ENCODE results near the gene POM121C. TPM values are rescaled to one million over a fixed set of nuclear protein-coding genes. Genes with fewer than 3 reads are reported as not detected.
A peak's percentile ranks its signal among the peaks of the same experiment; 100 is the strongest.
"Not testable (repeated sequence)": the region's sequence is repeated elsewhere in the genome, so short reads cannot be mapped to it uniquely, and the experiment has no call there.

Gene POM121C
- total RNA-seq, 1 donor from 2014 or later = 29.4 TPM

DNA sequence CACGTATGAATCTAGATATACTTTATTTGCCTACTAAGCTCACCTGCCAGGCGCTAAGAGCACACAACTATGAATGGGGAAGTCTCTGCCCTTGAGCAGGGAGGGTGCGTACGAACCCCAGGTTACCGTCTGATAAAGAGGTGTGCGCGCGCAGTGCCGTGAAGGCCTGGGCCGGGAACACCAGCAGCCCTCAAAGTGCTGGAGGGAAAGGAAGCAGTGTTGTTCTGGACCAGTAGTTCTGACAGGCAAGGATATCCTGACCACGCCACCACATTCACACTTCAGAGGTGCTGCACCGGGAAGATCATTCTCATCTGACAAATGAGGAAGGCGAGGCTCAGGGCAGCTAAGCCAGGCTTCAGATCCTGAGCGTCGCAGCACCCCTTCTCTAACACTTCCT is 62.6 kb downstream of the POM121C start:
- not testable (repeated sequence) for DNase-seq (ENCODE audit: low read depth)

DNA sequence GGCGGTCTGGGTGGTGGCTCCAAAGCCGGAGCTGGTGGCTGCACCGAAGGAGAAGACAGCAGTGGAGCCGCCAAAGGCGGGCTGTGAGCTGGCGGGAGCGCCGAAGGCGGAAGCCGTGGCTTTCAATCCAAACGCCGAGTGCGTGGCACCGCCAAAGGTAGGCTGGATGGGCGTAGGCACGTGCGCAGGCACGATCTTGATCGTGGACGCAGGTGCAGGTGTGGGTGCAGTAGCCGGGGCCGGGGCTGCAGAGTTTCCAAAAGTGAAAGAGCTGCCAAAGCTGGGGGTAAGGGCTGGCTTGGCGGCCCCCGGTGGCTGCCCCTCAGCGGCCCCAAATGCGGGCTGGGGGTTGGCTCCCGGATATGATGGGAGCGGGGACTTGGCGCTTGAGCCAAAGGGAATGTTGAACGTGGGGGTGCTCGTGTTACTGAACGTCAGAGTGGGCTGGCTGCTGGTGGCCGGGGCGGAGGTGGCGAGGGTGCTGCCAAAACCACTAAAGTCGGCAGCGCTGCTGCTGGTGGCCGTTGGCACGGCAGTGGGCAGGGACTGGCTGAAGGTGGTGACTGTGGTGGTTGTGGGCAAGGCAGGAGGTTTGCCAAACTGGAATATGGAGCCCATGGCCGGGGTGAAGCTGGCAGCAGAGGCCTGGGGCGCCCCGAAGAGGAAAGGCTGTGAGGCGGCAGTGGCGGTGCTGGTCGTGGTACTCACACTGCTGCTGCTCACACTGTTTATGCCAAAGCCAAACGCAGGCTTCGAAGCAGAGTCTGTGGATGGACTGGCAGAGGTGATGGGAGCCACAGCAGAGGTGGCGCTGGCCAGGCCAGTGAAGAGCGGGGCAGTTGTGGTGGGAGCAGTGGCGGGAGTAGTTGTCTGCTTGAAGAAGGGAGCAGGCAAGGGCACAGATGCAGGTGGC is 64.0 kb downstream of the POM121C start:
- DNase-seq (ENCODE audit: low read depth) = not testable (repeated sequence)

DNA sequence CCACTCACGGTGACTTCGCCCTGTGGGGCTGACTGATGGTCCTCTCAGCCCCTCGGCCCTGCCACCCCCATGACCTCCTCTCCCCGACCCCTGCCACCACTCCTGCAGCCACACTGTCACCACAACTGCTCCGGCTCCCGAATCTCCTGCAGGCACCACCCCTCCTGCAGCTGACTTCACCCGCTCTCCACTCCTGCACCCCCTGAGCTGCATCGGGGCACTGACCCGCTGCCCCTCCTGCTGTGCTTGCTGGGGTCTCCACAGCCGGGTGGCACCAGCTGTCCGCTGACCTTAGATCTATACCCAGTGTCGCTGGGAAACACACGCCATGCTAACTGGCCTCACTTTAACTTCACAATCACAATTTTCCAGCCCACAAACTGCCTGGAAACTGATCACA is 65.9 kb downstream of the POM121C start:
- not testable (repeated sequence) for DNase-seq (ENCODE audit: low read depth)

DNA sequence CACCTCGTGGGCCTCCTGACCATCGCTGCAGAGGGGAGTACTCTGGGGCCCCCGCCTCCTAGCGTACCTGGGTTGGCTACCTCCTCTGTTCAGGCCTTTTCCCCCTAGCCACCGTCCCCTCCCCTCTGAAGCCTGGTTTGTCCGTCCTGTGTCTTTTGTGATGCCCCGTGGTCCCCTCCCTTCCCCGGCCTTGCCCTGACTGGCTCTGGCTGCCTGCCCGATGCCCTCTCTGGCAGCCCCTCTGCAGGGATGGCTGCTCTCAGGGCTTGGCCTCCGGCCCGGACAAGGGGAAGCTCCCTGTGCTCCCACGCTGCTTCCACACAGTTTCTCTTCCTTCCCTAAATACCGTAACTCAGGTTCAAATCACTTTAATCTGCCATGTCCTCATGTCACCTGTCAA is 66.4 kb downstream of the POM121C start:
- DNase-seq (ENCODE audit: low read depth) = not testable (repeated sequence)

DNA sequence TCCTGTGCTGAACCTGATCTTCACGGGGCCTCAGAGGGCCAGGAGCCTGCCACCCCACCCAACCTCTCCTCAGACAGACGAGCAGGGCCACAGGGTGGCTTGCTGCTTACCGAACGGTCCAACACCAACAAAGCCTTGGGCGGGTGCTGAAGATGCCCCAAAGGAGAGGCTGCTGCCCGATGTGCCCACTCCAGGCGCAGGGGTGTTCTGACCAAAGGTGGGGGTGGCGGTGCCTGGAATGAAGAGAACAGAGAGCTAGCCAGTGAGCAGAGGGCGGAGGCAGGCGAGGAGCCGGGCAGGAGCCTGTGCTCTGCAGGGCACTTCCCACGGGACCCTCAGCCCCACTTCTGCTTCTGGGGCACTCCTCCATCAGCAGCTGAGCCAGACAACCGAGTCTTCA is 66.9 kb downstream of the POM121C start:
- DNase-seq (ENCODE audit: low read depth) = not testable (repeated sequence)

DNA sequence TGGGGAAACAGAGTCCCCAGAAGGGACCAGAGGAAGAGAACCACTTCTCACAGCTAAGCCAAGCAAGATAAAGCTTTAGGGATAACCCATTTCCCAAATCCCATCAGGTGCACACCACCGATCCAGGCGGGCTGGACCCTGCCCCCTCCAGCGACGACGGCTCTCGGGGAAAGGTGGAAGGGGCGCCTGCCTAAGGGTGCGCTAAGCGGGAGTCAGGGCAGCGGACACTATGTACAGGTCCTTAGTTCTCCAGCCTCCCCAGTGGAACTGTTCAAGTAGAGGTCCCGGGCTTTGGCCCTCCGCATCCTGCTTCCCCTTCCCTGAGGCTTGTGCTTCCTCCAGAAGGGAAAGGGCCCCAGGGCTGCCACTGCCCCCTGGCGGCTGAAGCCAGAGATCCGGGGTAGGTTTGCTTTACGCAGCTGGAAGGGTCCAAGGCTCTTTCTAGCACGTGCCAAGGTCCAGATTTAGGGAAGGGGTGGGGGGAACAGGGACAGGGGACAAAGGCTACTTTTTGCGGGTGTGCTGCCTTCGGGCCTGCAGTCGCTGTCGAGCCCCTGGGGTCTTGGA is 67.7 kb downstream of the POM121C start:
- not testable (repeated sequence) for DNase-seq (ENCODE audit: low read depth)

DNA sequence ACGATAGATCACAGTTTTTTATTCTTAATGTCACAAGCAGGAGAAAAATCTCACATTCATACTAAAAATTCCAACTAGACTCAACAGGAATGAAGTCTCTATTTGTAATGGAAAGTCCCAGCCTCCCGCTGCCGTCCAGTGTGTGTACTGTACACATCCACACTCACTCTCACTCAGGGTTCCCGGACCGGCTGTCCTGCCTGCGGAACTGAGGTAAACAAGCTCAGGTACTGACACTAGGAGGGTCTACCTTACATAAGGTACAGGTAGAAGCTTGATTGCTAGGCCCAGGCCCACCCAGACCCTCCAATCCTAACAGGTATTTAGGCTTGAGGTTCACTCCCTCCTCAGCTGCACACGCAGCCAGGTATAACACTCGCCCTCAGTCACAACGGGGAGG is 69.3 kb downstream of the POM121C start:
- not testable (repeated sequence) for DNase-seq (ENCODE audit: low read depth)

DNA sequence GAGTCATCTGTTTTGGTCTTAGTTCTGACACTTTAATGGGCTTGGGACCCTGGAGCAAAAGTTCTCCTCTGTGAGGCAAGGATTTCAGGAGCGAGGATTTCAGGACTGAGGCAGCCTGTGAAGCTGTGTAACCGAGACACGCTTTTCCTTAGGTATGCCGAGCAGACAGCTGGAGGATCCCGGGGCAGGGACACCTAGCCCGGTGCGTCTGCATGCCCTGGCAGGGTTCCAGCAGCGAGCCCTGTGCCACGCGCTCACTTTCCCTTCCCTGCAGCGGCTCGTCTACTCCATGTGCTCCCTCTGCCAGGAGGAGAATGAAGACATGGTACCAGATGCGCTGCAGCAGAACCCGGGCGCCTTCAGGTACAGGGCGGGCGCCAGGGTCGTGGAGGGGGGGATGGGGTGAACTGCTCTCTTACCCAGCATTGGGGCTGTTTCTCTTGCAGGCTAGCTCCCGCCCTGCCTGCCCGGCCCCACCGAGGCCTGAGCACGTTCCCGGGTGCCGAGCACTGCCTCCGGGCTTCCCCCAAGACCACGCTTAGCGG is 70.2 kb downstream of the POM121C start:
- not testable (repeated sequence) for DNase-seq (ENCODE audit: low read depth)

DNA sequence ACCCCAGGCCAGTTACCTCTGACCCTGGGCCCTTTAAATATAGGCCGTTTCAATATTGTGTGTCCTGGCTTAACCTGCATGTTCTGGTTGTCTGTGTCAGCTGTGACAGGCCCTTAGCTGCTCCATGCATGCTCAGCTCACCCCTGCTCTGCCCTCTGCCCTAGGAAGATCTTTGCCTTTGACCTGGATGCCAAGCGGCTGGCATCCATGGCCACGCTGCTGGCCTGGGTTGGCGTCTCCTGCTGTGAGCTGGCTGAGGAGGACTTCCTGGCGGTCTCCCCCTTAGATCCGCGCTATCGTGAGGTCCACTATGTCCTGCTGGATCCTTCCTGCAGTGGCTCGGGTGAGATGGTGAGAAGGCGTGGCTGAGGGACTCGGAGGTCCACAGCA is 70.7 kb downstream of the POM121C start:
- not testable (repeated sequence) for DNase-seq (ENCODE audit: low read depth)

DNA sequence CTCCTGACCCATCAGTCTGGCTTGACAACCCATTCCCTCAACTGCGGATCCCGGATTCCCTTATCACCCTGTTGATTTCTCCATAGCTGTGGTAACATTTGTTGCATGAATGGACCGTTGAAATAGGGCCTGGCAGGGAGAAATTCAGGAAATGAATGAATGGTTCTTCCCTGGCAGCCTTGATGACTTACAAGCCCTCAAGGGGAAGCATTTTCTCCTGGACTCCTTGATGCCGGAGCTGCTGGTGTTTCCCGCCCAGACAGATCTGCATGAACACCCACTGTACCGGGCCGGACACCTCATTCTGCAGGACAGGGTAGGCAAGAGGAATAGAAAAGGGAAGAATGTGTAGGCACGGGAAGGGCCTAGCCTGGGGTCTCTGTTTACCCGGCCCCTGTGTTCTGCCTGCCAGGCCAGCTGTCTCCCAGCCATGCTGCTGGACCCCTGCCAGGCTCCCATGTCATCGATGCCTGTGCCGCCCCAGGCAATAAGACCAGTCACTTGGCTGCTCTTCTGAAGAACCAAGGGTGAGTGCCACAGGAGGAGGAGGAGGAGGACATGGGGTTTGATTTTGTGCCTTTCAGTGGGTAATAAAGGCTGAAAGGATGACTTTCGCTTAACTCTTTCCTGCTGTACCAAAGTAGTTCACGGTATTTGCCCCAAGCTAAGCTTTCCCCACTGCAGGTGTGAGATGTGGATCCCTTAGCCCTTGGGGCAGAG is 71.2 kb downstream of the POM121C start:
- peak; percentile 8 for DNase-seq (ENCODE audit: low read depth)

DNA sequence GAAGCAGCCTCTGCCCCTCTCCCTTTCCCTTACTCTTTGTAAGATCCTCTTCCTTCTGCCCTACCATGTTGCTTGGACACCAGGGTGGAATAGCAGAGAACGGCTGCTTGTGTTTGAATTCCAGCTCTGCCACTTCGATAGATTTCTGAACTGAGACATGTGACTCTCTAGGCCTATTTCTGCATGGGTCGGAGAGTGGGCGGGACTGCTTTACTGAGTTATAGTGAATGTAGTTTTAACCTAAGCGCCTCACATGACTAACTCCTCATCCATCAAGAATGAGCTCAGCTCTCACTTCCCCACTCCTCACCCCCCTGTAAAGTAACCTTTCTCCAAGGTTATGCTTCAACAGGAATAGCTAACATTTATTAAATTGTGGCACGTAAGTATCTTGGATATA is 71.9 kb downstream of the POM121C start:
- DNase-seq (ENCODE audit: low read depth) = not testable (repeated sequence)

DNA sequence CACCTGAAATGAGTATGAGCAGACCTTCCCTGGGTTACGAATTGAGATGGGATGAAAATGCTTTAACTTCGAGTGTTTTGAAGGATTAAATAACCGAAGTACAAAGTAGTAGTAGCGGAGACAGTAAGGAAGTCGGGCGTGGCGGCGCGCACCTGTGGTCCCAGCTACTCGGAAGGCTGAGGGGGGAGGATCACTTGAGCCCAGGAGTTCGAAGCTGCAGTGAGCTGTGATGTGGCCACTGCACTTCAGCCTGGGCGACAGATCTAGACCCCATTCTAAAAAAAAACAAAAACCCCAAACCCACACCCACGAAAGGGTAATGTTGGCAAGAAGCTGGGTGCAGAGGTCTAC is 75.3 kb downstream of the POM121C start:
- DNase-seq (ENCODE audit: low read depth) = not testable (repeated sequence)

DNA sequence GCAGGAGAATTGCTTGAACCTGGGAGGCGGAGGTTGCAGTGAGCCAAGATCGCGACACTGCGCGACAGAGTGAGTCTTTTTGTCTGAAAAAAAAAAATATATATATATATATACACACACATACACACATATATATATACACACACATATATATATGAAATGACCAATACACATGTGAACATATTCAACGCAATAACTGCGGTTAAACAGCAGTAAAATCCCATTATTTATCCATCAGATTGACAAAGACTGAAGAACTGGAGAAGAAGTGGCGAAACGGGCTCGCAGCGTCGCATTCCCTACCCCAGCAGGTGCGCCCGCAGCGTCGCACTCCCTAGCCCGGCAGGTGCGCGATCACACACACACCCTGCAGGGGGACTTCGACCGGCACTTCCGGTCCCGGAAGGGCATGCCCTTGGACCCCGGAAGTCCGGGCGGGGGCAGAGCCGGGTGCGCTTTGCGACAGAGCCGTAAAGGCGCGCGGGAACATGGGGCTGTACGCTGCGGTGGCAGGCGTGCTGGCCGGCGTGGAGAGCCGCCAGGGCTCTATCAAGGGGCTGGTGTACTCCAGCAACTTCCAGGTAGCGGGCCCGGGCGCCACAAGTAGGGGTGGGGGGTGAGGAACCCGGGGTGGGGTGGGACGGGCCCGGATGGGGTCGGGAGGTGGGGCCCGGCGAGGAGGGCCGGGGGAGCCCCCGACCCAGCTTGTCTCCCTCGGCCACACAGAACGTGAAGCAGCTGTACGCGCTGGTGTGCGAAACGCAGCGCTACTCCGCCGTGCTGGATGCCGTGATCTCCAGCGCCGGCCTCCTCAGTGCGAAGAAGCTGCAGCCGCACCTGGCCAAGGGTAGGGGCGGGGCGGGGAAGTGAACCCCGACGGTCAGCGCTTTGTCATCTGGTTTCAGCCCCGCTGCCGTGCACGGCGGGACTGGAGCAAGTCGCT is 75.9 kb downstream of the POM121C start:
- not testable (repeated sequence) for DNase-seq (ENCODE audit: low read depth)

DNA sequence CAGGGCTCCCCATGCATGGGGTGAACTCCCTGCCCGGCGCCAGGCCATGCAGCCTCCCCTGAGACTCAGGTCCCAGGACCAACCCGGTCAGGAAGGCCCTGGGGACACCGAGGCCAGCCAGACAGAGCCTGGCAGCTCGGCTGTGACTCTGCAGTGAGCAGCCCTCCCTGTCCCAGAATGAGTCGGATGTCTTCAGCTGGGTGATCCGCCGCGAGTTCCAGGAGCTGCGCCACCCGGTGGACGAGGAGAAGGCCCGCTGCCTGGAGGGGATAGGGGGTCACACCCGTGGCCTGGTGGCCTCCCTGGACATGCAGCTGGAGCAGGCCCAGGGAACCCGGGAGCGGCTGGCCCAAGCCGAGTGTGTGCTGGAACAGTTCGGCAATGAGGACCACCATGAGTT is 81.4 kb downstream of the POM121C start:
- DNase-seq (ENCODE audit: low read depth) = not testable (repeated sequence)

DNA sequence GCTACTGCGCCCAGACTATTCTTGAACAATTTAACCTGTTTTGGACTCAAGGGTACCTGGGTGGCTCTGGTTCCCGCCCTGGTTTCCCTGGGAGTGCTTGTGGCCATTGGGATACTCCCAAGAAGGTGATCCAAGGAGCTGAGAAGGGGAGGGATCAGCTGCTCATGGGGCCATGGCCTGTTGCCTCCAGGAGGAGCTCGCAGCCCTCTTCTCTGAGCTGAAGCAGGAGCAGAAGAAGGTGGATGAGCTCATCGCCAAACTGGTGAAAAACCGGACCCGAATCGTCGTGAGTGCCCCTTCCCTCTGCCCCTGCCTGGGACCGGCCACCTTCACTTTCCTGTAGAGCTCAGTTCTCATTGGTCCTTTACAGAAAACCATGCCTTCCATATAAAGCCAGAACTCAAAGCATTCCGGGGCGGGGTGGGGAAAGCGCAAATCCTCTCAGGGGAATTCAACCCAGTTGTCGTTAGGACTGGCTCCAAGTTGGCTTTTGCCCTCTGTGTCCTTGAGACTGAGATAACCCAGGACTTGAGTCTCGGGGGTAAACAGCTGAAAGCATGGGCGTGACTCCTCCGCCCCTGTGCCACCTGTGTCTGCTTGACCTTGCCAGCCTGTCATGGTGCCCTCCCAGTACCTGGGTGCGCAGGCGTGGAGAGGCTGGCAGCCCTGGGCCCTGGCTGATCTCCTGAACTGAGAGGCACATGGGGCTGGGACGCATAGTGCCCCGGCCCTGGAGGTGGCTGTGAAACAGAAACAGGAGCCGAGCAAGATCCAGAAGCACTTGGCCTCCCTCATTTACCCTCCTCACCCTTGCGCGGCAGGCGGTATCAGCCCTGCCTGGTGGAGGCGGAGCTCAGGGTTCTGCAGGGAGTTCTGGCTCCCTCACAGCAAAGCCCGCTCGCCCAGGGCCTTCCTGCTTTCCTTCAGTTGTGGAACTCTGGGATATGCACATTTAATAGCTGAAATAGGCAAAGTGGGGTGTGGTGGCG is 82.3 kb downstream of the POM121C start:
- not testable (repeated sequence) for DNase-seq (ENCODE audit: low read depth)

DNA sequence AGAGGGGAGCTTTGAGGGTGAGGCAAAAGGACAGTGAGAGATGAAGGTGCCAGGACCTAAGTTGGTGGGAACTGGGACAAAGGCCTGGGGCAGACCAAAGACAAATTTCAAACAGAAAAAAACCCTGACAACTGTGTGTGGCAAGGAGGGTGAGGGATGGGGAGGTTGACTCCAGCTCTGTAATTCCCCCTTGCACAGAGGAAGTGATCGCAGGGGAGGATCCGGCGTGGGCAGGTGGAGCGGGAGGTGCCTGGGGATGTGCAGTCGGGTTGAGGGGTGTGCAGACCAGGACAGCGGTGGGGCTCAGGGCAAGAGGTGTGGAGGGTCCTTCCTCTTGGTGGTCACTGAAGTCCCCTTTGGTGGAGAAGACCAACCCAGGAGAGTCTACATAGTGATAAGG is 85.5 kb downstream of the POM121C start:
- not testable (repeated sequence) for DNase-seq (ENCODE audit: low read depth)

DNA sequence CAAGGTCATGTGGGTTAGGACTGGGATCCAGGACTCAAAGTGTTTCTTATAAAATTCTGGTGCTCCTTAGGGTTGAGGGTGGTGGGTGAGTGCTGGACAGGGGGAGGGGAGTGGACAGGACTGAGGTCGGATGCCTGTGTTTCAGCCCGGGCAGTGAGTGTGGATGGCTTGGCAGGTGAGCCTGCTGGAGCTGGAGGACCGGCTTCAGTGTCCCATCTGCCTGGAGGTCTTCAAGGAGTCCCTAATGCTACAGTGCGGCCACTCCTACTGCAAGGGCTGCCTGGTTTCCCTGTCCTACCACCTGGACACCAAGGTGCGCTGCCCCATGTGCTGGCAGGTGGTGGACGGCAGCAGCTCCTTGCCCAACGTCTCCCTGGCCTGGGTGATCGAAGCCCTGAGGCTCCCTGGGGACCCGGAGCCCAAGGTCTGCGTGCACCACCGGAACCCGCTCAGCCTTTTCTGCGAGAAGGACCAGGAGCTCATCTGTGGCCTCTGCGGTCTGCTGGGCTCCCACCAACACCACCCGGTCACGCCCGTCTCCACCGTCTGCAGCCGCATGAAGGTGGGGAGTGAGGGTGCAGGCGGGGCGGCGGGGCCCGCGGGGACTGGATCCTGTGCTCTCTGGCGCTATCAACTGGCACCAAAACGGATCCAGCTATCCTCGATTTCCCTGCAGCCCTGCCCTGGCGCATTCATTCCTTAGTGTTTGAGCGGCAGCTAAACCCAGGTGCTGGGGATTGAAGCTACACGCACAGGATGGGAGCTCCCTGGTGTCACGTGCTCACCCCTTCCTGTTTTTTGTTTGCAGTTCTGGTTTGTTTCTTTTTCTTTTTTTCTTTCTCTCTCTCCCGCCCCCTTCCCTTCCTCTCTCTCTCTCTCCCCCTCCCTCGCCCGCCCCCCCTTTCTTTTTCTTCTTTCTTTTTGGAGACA is 87.1 kb downstream of the POM121C start:
- DNase-seq (ENCODE audit: low read depth) = not testable (repeated sequence)

DNA sequence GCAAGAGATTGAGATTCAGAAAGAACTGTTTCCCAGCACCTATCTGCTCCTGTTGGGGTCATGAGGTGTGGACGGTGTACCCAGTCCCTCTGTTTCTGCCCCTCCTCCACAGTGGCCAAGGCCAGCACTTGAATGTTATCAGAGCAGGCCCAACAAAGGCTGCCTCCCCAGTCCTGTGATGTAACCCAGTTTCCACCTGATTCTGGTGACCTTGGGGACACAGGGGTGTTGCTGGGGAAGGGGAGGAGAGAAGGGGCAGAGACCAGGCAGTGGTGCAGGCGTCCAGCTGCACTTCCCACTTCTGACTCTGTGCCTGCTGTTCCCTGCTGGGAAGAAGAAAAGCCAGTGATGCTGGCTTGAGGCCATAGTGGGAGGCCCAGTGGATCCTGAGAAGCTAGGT is 88.2 kb downstream of the POM121C start:
- DNase-seq (ENCODE audit: low read depth) = not testable (repeated sequence)

DNA sequence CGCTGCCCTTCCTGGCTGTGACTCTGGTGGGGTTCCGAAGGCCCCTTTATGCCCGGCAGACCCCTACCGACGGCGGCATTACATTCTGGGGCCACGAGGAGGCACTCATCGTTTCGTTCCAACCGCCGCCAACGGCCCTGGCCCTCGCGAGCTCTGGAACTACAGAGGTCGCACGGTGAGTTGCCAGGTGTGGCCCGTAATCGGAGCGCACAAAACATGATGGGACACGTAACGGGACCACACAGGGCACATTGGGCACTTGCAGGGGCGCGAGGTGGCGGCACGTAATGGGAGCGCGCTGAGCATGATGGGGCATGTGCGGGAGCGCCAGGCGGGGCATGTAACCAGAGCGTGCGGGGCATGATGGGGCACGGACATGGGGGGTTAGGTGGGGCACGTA is 90.8 kb downstream of the POM121C start, which contains the start of gene TRIM73:
Gene TRIM73 (plus strand): TSS at position 301 of the 400 bp plus-strand sequence. CDS start 3,305 bp downstream, outside the sequence.
- not testable (repeated sequence) for DNase-seq (ENCODE audit: low read depth)
